Lower lobe of right lung (tissue), 2 donors: ENCODE results near the gene CYP2A6. TPM values are rescaled to one million over a fixed set of nuclear protein-coding genes. Genes with fewer than 3 reads are reported as not detected.
A peak's percentile ranks its signal among the peaks of the same experiment; 100 is the strongest.
"Not testable (repeated sequence)": the region's sequence is repeated elsewhere in the genome, so short reads cannot be mapped to it uniquely, and the experiment has no call there.

Experiments
- ATAC-seq, 2 donors: fragments of 200-7000 bp; cut with Tn5 transposase; one replicate each; pipeline ENCODE4 v1.9.1; 2020 to 2022; ENCODE audit warnings: mild to moderate bottlenecking in 2 of 2, moderate library complexity in 2 of 2
- DNase-seq: peaks from one replicate; pipeline ENCODE4 v3.0.0-alpha.2; 2020
- H3K27ac ChIP-seq: fragments of 200-600 bp; one replicate; pipeline ENCODE4 v1.8.0; 2022
- H3K27me3 ChIP-seq: fragments of 200-600 bp; one replicate; pipeline ENCODE4 v1.8.0; 2022; ENCODE audit warnings: low read depth
- H3K36me3 ChIP-seq: fragments of 200-600 bp; one replicate; pipeline ENCODE4 v1.8.0; 2022; ENCODE audit warnings: mild to moderate bottlenecking
- H3K4me1 ChIP-seq: fragments of 200-600 bp; one replicate; pipeline ENCODE4 v1.8.0; 2022
- H3K4me3 ChIP-seq: fragments of 200-600 bp; one replicate; pipeline ENCODE4 v1.8.0; 2022; ENCODE audit warnings: mild to moderate bottlenecking
- H3K9me3 ChIP-seq: fragments of 200-600 bp; one replicate; pipeline ENCODE4 v1.8.0; 2022
- CTCF ChIP-seq: fragments of 200-600 bp; IDR thresholded peaks from one replicate; pipeline ENCODE4 v1.8.0; 2022; ENCODE audit warnings: antibody characterized with exemption, mild to moderate bottlenecking
- intact Hi-C: fragments of 100-400 bp; cut with DNase I; formaldehyde crosslinking; loops from one replicate; pipeline ENCODE4 v1.11.0; 2022
- total RNA-seq: library from RNA; stranded (reverse); fragmentation: NEBNext Ultra II Directional; extraction: Animal tissue kit (Norgen Biotek cat#: 25700); gene quantifications from one replicate; pipeline ENCODE4 v1.2.1, GENCODE V29; 2021
- donor health status: DM: no; HTN: yes; CAD: no; lungs with severe emphysema.

The CYP2A6 gene
- total RNA-seq, 1 donor from 2014 or later: 2.0 TPM

- no peak for ATAC-seq
- no peak overlapping the region for H3K27ac ChIP-seq
- H3K27me3 ChIP-seq: no peaks in the 10 kb centered on the region
- no peaks in the 10 kb centered on the region for H3K36me3 ChIP-seq
- intact Hi-C loops: no loop called here
- no peak for DNase-seq
- H3K9me3 ChIP-seq: no peaks in the 10 kb centered on the region
- no peaks in the 10 kb centered on the region for H3K4me1 ChIP-seq
- no peak for TF ChIP-seq CTCF
- no peak overlapping the region for H3K4me3 ChIP-seq
Measured at GRCh38 chr19:40888191-40888590, 37.9 kb upstream of the CYP2A6 start.

DNA sequence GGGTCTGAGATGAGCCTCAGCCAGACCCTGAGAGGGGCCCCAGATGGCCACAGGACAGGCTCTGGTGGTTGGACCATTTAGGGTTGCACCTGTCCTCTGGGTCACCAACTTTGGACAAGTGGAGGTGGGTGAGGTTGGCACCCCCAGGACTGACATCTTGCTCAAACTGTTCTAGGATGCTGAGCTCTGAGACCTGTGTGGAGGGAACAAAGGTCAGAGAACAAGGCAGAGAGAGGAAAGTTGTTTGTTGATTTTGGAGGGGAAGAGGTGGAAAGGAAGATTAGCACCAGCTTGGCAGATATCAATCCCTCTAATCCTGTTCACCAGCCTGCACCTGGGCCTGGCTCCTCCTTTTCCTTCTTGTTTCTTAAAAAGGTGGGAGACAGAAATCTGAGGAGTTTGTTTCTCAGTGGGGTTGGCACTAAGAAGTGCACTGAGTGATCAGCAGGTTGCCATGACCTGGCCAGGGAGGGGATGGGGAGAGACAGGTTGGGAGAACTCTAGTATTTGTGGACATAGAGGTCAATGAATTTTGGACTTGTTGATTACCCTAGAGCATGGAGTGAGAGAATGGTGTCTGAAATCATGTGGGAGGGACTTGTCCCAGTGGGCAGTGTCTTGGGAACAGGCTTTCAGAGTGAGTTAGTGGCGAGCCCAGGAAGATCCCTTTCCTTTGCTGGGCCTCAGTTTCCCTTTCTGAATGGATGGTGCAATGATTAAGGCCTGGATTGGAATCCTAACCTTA is 34.1 kb upstream of the CYP2A6 start:
- ATAC-seq, H3K4me1 ChIP-seq, H3K27ac ChIP-seq, intact Hi-C loops, H3K9me3 ChIP-seq, H3K27me3 ChIP-seq, DNase-seq, H3K36me3 ChIP-seq, H3K4me3 ChIP-seq: not testable (repeated sequence)

GRCh38 chr19:40882062-40882461 is 31.8 kb upstream of the CYP2A6 start, which contains the start of gene CYP2A7:
Gene CYP2A7, minus strand, starts transcription at chr19:40882231. Its CDS starts 21 bp downstream, at chr19:40882210.
- H3K27me3 ChIP-seq, H3K27ac ChIP-seq, H3K4me1 ChIP-seq, intact Hi-C loops, ATAC-seq, DNase-seq, H3K4me3 ChIP-seq, H3K9me3 ChIP-seq, H3K36me3 ChIP-seq: not testable (repeated sequence)

GRCh38 chr19:40879349-40879748 is 29.1 kb upstream of the CYP2A6 start:
- H3K4me1 ChIP-seq, H3K4me3 ChIP-seq, H3K27me3 ChIP-seq, H3K9me3 ChIP-seq, H3K27ac ChIP-seq, H3K36me3 ChIP-seq, DNase-seq, intact Hi-C loops: not testable (repeated sequence)
- peak; percentile 65 to 74 for ATAC-seq

DNA sequence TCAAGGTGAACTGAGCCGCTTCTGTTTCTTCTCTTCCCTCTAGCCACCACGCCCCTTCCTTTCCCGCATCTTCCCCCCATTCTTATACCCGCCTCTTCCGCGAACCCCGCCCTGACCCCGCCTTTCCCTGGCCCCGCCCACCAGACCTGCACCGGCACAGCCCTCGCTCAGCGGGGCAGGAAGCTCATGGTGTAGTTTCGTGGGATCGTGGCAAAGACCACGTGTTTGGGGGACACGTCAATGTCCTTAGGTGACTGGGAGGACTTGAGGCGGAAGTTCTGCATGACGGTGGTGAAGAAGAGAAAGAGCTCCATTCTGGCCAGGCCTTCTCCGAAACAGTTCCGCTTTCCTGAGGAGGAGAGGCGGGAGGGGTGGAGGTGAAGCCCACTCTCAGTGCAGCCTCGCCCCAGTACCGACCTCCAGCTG is 25.3 kb upstream of the CYP2A6 start:
- ATAC-seq: peak; percentile 86 to 90
- intact Hi-C loops, H3K27me3 ChIP-seq, H3K27ac ChIP-seq, H3K4me1 ChIP-seq, H3K4me3 ChIP-seq, H3K9me3 ChIP-seq, H3K36me3 ChIP-seq: not testable (repeated sequence)
- peak; percentile 88 for DNase-seq

GRCh38 chr19:40874874-40875273 is 24.6 kb upstream of the CYP2A6 start:
- H3K4me3 ChIP-seq, H3K4me1 ChIP-seq, H3K27me3 ChIP-seq, H3K27ac ChIP-seq, DNase-seq, H3K36me3 ChIP-seq, intact Hi-C loops, H3K9me3 ChIP-seq: not testable (repeated sequence)
- peak; percentile 43 to 60 for ATAC-seq

DNA sequence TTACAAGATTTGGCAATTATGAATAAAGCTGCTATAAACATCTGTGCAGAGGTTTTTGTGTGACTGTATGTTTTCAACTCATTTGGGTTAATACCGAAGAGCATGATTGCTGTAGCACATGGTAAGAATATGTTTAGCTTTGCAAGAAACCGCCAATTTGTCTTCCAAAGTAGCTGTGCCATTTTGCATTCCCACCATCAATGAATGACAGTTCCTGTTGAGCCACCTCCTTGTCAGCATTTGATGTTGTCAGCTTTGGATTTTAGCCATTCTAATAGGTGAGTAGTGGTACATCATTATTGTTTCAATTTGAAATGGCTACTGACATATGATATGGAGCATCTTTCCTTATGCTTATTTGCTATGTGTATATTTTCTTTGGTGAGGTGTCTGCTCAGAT is 23.6 kb upstream of the CYP2A6 start:
- H3K4me3 ChIP-seq, H3K27ac ChIP-seq, H3K9me3 ChIP-seq, H3K4me1 ChIP-seq, H3K36me3 ChIP-seq, DNase-seq, H3K27me3 ChIP-seq, intact Hi-C loops, ATAC-seq: not testable (repeated sequence)

DNA sequence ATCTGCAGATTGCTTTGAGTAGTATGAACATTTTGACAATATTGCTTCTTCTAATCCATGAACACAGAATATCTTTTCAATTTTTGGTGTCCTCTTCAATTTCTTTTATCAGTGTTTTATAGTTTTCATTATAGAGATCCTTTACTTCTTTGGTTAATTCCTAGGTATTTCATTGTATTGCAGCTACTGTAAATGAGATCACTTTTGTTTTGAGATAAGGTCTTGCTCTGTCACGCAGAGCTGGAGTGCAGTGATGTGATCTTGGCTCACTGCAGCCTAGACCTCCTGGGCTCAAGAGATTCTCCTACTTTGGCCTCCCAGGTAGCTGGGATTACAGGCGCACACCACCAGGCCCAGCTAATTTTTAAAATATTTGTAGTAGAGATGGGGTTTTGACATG is 22.0 kb upstream of the CYP2A6 start:
- ATAC-seq: no peak
- no peak for TF ChIP-seq CTCF
- Histone ChIP-seq H3K27ac (no peak overlapping the region), H3K4me1 (no peaks in the 10 kb centered on the region), H3K4me3 (no peak overlapping the region), H3K9me3 (no peaks in the 10 kb centered on the region), H3K27me3 (no peaks in the 10 kb centered on the region), H3K36me3 (no peaks in the 10 kb centered on the region)
- intact Hi-C loops: no loop called here
- DNase-seq: no peak
